HL-60 (cell line): ENCODE measurements around the gene ADAMTSL3.

ENCODE experiments used
- DNase-seq, 2 experiments: peaks; one replicate each; pipeline ENCODE4 v3.0.0-alpha.2; 2010 to 2020; ENCODE audit warnings: low read depth in 1 of 2, low spot score in 1 of 2
- H3K27ac ChIP-seq: fragments of 250-450 bp; sonication (Bioruptor Pico); replicated peaks from 2 replicates; pipeline ENCODE4 v1.5.1; 2020; ENCODE audit warnings: mild to moderate bottlenecking, moderate library complexity
- H3K27me3 ChIP-seq: fragments of 250-450 bp; sonication (Bioruptor Pico); 2 replicates; pipeline ENCODE4 v1.5.1; 2021; ENCODE audit warnings: mild to moderate bottlenecking, moderate library complexity; ENCODE audit not compliant: insufficient read depth, poor library complexity, severe bottlenecking
- H3K4me3 ChIP-seq: replicated peaks from 2 replicates; pipeline ENCODE4 v1.5.1; 2011; ENCODE audit warnings: mild to moderate bottlenecking, control low read depth, low read length; ENCODE audit not compliant: insufficient read depth
- CTCF ChIP-seq: IDR thresholded peaks from one replicate; pipeline ENCODE4 v1.5.1; 2011; ENCODE audit warnings: low read length, control low read depth, inconsistent platforms; ENCODE audit not compliant: insufficient read depth
- GABPA ChIP-seq: IDR thresholded peaks from 2 replicates; pipeline ENCODE4 v1.6.1; 2012; ENCODE audit warnings: low read depth
- POLR2AphosphoS5 ChIP-seq: IDR thresholded peaks from 2 replicates; pipeline ENCODE4 v1.6.1; 2012; ENCODE audit warnings: low read depth
- REST ChIP-seq: IDR thresholded peaks from 2 replicates; pipeline ENCODE4 v1.6.1; 2012; ENCODE audit warnings: low read depth; ENCODE audit not compliant: insufficient replicate concordance
- SPI1 ChIP-seq: IDR thresholded peaks from 2 replicates; pipeline ENCODE4 v1.6.1; 2012; ENCODE audit warnings: low read depth, mild to moderate bottlenecking, borderline replicate concordance

Gene ADAMTSL3

GRCh38 chr15:83943043-83943442, 289.1 kb downstream of the ADAMTSL3 start:
- no peak overlapping the region for H3K27ac ChIP-seq
- no peaks in the 10 kb centered on the region for H3K27me3 ChIP-seq
- no peak for DNase-seq
- H3K4me3 ChIP-seq = no peak overlapping the region
- no peak for TF ChIP-seq SPI1
- TF ChIP-seq REST = no peak
- no peak for TF ChIP-seq POLR2AphosphoS5
- no peak for TF ChIP-seq GABPA
- TF ChIP-seq CTCF = no peak

- TF ChIP-seq POLR2AphosphoS5 = no peak
- no peak for TF ChIP-seq REST
- no peak for TF ChIP-seq SPI1
- no peak for TF ChIP-seq GABPA
- no peak for TF ChIP-seq CTCF
- Histone ChIP-seq H3K27ac (no peak overlapping the region), H3K27me3 (no peaks in the 10 kb centered on the region), H3K4me3 (no peak overlapping the region)
- DNase-seq = no peak
These were observed 290.0 kb downstream of the ADAMTSL3 start for GRCh38 chr15:83943849-83944404.

- Histone ChIP-seq H3K4me3 (no peak overlapping the region), H3K27ac (no peak overlapping the region), H3K27me3 (no peaks in the 10 kb centered on the region)
- no peak for DNase-seq
- TF ChIP-seq CTCF (no peak), POLR2AphosphoS5 (no peak), GABPA (no peak), SPI1 (no peak), REST (no peak)
These were observed 293.2 kb downstream of the ADAMTSL3 start for GRCh38 chr15:83947156-83947555.
